T47D (cell line): ENCODE measurements around the gene PPP1R12A.
"Not testable (repeated sequence)": the region's sequence is repeated elsewhere in the genome, so short reads cannot be mapped to it uniquely, and the experiment has no call there.

Experiments
- DNase-seq, 2 experiments: peaks; one replicate each; pipeline versions ENCODE4 v3.0.0 to v3.0.0-alpha.2; 2011 to 2012; ENCODE audit warnings: low read depth in 1 of 2, low spot score in 1 of 2
- JUND ChIP-seq: IDR thresholded peaks from 2 replicates; pipeline ENCODE4 v1.6.1; 2012; ENCODE audit warnings: low read depth
- in situ Hi-C: cut with HindIII; loops from 2 replicates; pipeline ENCODE4 v1.10.0; 2016; ENCODE audit warnings: low sequenced_read_pairs, low pct_unique_long_range_greater_than_20kb

PPP1R12A gene

GRCh38 chr12:79955561-79955960, 20.7 kb upstream of the PPP1R12A start:
- in situ Hi-C loops, result no loop called here
- DNase-seq, result no peak
- TF ChIP-seq JUND, result no peak

- in situ Hi-C loops, result no loop called here
- no peak for TF ChIP-seq JUND
- DNase-seq, result no peak
Observed at GRCh38 chr12:79954037-79954610, 19.2 kb upstream of the PPP1R12A start.

GRCh38 chr12:79949098-79949497, 14.2 kb upstream of the PPP1R12A start:
- DNase-seq, result no peak
- TF ChIP-seq JUND, result no peak
- in situ Hi-C loops, result no loop called here

GRCh38 chr12:79945433-79945832, 10.5 kb upstream of the PPP1R12A start:
- in situ Hi-C loops, result no loop called here
- no peak for DNase-seq

GRCh38 chr12:79944565-79944964, 9.7 kb upstream of the PPP1R12A start:
- in situ Hi-C loops, result no loop called here
- DNase-seq, result no peak
- no peak for TF ChIP-seq JUND

More at GRCh38 chr12:79945433-79945832, 10.5 kb upstream of the PPP1R12A start:
- TF ChIP-seq JUND, result no peak

- DNase-seq, in situ Hi-C loops: not testable (repeated sequence)
Observed at GRCh38 chr12:79942846-79943245, 7.9 kb upstream of the PPP1R12A start.

GRCh38 chr12:79939728-79940310, 4.9 kb upstream of the PPP1R12A start:
- no peak for TF ChIP-seq JUND
- DNase-seq, result no peak
- in situ Hi-C loops, result no loop called here

GRCh38 chr12:79938843-79939242, 3.9 kb upstream of the PPP1R12A start:
- DNase-seq, result no peak
- no peak for TF ChIP-seq JUND
- in situ Hi-C loops, result no loop called here

- no peak for TF ChIP-seq JUND
- in situ Hi-C loops, result no loop called here
- DNase-seq, result no peak
Observed at GRCh38 chr12:79936670-79937069, 1.8 kb upstream of the PPP1R12A start.

- peak in 1 of 2 experiments; percentile 39 for DNase-seq
- in situ Hi-C loops, result no loop called here
- TF ChIP-seq JUND, result no peak
Observed at GRCh38 chr12:79935624-79936345, 888 bp upstream of the PPP1R12A start.

GRCh38 chr12:79934281-79935020, 446 bp downstream of the PPP1R12A start:
- in situ Hi-C loops, result no loop called here
- no peak for DNase-seq
- TF ChIP-seq JUND, result no peak

GRCh38 chr12:79933532-79934264, 1.2 kb downstream of the PPP1R12A start:
- DNase-seq, result peak in 1 of 2 experiments; percentile 17

More at GRCh38 chr12:79933532-79934264, 1.2 kb downstream of the PPP1R12A start:
- in situ Hi-C loops, result no loop called here
- no peak for TF ChIP-seq JUND
